OCI-LY3 (cell line): Measurements from ENCODE around the gene CPA2.

Source experiments
- H2AFZ ChIP-seq: fragments of 200-600, 300-600 bp; shearing (Covaris generic); 2 replicates; pipeline ENCODE4 v1.6.0; 2014; ENCODE audit warnings: antibody characterized with exemption, low read depth, low read length
- H3K27ac ChIP-seq: fragments of 200-600, 300-600 bp; sonication (generic); 2 replicates; pipeline ENCODE4 v1.5.1; 2014; ENCODE audit warnings: mild to moderate bottlenecking, low read length, moderate library complexity, mixed read lengths
- H3K27me3 ChIP-seq: fragments of 200-600, 300-600 bp; sonication (generic); 2 replicates; pipeline ENCODE4 v1.6.1; 2014; ENCODE audit warnings: low read depth, low read length, mixed read lengths
- H3K36me3 ChIP-seq: fragments of 200-600, 300-600 bp; sonication (generic); replicated peaks from 2 replicates; pipeline ENCODE3; 2014; ENCODE audit warnings: low read depth, low read length, mixed read lengths
- H3K4me1 ChIP-seq: fragments of 300-600, 200-600 bp; sonication (generic); 2 replicates; pipeline ENCODE4 v1.6.1; 2014; ENCODE audit warnings: low read length, mixed read lengths
- H3K4me2 ChIP-seq: fragments of 200-600, 300-600 bp; sonication (generic); 2 replicates; pipeline ENCODE4 v1.6.1; 2014; ENCODE audit warnings: low read length, mixed read lengths
- H3K4me3 ChIP-seq: fragments of 300-600, 200-600 bp; sonication (generic); 2 replicates; pipeline ENCODE4 v1.5.1; 2014; ENCODE audit warnings: antibody characterized with exemption, mild to moderate bottlenecking, low read length, moderate library complexity
- H3K79me2 ChIP-seq: fragments of 300-600, 200-600 bp; shearing (Covaris generic); 2 replicates; pipeline ENCODE4 v1.6.1; 2014; ENCODE audit warnings: mild to moderate bottlenecking, low read length, mixed read lengths
- H3K9ac ChIP-seq: fragments of 300-600, 200-600 bp; shearing (Covaris generic); 2 replicates; pipeline ENCODE4 v1.6.0; 2014; ENCODE audit warnings: mild to moderate bottlenecking, low read length, moderate library complexity
- H3K9me3 ChIP-seq: fragments of 200-600, 300-600 bp; shearing (Covaris generic); 2 replicates; pipeline ENCODE4 v1.6.1; 2014; ENCODE audit warnings: low read length, mixed read lengths; ENCODE audit not compliant: insufficient read depth
- H4K20me1 ChIP-seq: fragments of 200-600, 300-600 bp; sonication (generic); 2 replicates; pipeline ENCODE4 v1.6.1; 2016; ENCODE audit warnings: low read length, mixed read lengths; ENCODE audit not compliant: insufficient read depth
- EZH2phosphoT487 ChIP-seq: fragments of 200-600 bp; shearing (Covaris generic); IDR thresholded peaks from 2 replicates; pipeline ENCODE4 v1.6.1; 2018; ENCODE audit warnings: antibody characterized with exemption, mixed run types, low read depth
- TF ChIP-seq, protein P1 (sequence below): fragments of 200-600, 300-600 bp; sonication (generic); IDR thresholded peaks from 2 replicates; pipeline ENCODE4 v1.5.1; 2014; ENCODE audit warnings: antibody characterized with exemption, low read length, low read depth

The CPA2 gene

DNA sequence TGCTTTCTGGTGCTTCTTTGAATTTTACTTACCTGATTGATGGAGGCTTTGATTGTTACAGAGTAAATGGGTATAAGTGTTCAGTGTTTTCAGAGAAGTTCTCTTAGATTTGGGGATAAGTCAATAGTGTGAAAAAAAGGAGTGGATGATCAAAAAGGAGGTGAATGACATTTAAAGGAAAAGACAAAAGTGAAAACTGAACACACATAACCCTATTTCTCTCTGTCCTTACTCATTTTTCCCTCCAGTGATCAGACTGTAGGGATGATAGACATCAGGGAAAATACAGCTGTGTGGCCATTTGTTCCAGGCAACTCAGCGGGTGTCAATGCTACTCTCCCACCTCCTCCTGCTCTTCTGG, 278 bp downstream of the CPA2 start:
- Histone ChIP-seq H3K4me3 (no peak overlapping the region), H3K4me1 (no peaks in the 10 kb centered on the region), H3K79me2 (no peaks in the 10 kb centered on the region), H3K4me2 (no peak overlapping the region), H3K9ac (no peak overlapping the region), H3K36me3 (no peaks in the 10 kb centered on the region), H3K27me3 (peaks cover 21% of the 10 kb centered on the region), H2AFZ (no peak overlapping the region), H3K27ac (no peak overlapping the region), H3K9me3 (no peaks in the 10 kb centered on the region), H4K20me1 (no peaks in the 10 kb centered on the region)
- TF ChIP-seq, protein P1, sequence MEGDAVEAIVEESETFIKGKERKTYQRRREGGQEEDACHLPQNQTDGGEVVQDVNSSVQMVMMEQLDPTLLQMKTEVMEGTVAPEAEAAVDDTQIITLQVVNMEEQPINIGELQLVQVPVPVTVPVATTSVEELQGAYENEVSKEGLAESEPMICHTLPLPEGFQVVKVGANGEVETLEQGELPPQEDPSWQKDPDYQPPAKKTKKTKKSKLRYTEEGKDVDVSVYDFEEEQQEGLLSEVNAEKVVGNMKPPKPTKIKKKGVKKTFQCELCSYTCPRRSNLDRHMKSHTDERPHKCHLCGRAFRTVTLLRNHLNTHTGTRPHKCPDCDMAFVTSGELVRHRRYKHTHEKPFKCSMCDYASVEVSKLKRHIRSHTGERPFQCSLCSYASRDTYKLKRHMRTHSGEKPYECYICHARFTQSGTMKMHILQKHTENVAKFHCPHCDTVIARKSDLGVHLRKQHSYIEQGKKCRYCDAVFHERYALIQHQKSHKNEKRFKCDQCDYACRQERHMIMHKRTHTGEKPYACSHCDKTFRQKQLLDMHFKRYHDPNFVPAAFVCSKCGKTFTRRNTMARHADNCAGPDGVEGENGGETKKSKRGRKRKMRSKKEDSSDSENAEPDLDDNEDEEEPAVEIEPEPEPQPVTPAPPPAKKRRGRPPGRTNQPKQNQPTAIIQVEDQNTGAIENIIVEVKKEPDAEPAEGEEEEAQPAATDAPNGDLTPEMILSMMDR, result no peak
- TF ChIP-seq EZH2phosphoT487, result no peak

- Histone ChIP-seq H3K4me1 (no peaks in the 10 kb centered on the region), H3K27me3 (peaks cover 21% of the 10 kb centered on the region), H3K4me3 (no peak overlapping the region), H2AFZ (no peak overlapping the region), H3K9ac (no peak overlapping the region), H3K9me3 (no peaks in the 10 kb centered on the region), H3K36me3 (no peaks in the 10 kb centered on the region), H3K4me2 (no peak overlapping the region), H4K20me1 (no peaks in the 10 kb centered on the region), H3K27ac (no peak overlapping the region), H3K79me2 (no peaks in the 10 kb centered on the region)
- TF ChIP-seq EZH2phosphoT487, result no peak
- TF ChIP-seq, protein P1, result no peak
These were observed 2.0 kb downstream of the CPA2 start for GRCh38 chr7:130268463-130269317.

- TF ChIP-seq, protein P1, result no peak
- no peak for TF ChIP-seq EZH2phosphoT487
- Histone ChIP-seq H3K4me3 (no peak overlapping the region), H3K27ac (no peak overlapping the region), H3K9me3 (no peaks in the 10 kb centered on the region), H2AFZ (no peak overlapping the region), H3K4me1 (no peaks in the 10 kb centered on the region), H3K36me3 (no peaks in the 10 kb centered on the region), H3K79me2 (no peaks in the 10 kb centered on the region), H4K20me1 (no peaks in the 10 kb centered on the region), H3K4me2 (no peak overlapping the region), H3K9ac (no peak overlapping the region), H3K27me3 (peaks cover 21% of the 10 kb centered on the region)
These were observed 2.6 kb downstream of the CPA2 start for GRCh38 chr7:130269318-130269694.

GRCh38 chr7:130270947-130271800, 4.5 kb downstream of the CPA2 start:
- no peak overlapping the region for H3K4me2 ChIP-seq
- no peaks in the 10 kb centered on the region for H3K9me3 ChIP-seq
- H3K4me1 ChIP-seq, result no peaks in the 10 kb centered on the region
- H3K79me2 ChIP-seq, result no peaks in the 10 kb centered on the region
- no peak overlapping the region for H2AFZ ChIP-seq
- TF ChIP-seq EZH2phosphoT487, result no peak
- TF ChIP-seq, protein P1, result no peak
- H3K4me3 ChIP-seq, result no peak overlapping the region
- H3K27ac ChIP-seq, result no peak overlapping the region
- no peak overlapping the region for H3K9ac ChIP-seq
- no peaks in the 10 kb centered on the region for H3K36me3 ChIP-seq
- peaks cover 19% of the 10 kb centered on the region for H3K27me3 ChIP-seq
- H4K20me1 ChIP-seq, result no peaks in the 10 kb centered on the region
